SK-N-SH (cell line): ENCODE results near the gene KCTD17.

ENCODE experiments used
- CTCF ChIP-seq: fragments of 200-600 bp; sonication (generic); IDR thresholded peaks from 2 replicates; pipeline ENCODE4 v1.6.1; 2017; ENCODE audit warnings: antibody characterized with exemption, mild to moderate bottlenecking, moderate library complexity
- EP300 ChIP-seq, 2 experiments: IDR thresholded peaks; 2 replicates each; pipeline versions ENCODE4 v1.4.0 to v1.6.1; 2012; ENCODE audit warnings: borderline replicate concordance in 1 of 2, low read depth in 1 of 2, low read length in 1 of 2
- EZH2phosphoT487 ChIP-seq: fragments of 200-600 bp; sonication (generic); IDR thresholded peaks from 2 replicates; pipeline ENCODE4 v1.6.1; 2017; ENCODE audit warnings: low read depth, mixed run types, mild to moderate bottlenecking, antibody characterized with exemption, moderate library complexity, borderline replicate concordance
- FOSL2 ChIP-seq: IDR thresholded peaks from 2 replicates; pipeline ENCODE4 v1.4.0; 2012; ENCODE audit warnings: low read depth, mild to moderate bottlenecking, moderate library complexity, borderline replicate concordance
- GABPA ChIP-seq: IDR thresholded peaks from 2 replicates; pipeline ENCODE4 v1.4.0; 2012; ENCODE audit warnings: low read depth, mild to moderate bottlenecking
- MAX ChIP-seq: IDR thresholded peaks from 2 replicates; pipeline ENCODE4 v1.4.0; 2012; ENCODE audit warnings: low read depth
- NRF1 ChIP-seq: IDR thresholded peaks from 2 replicates; pipeline ENCODE4 v1.6.1; 2012; ENCODE audit warnings: low read depth, mild to moderate bottlenecking, low read length
- POLR2AphosphoS5 ChIP-seq: IDR thresholded peaks from 2 replicates; pipeline ENCODE4 v1.6.1; 2012; ENCODE audit warnings: low read depth, low read length
- RFX5 ChIP-seq: IDR thresholded peaks from 2 replicates; pipeline ENCODE4 v1.6.1; 2012; ENCODE audit warnings: mild to moderate bottlenecking, improper control_type of control experiment, low read length
- SIN3A ChIP-seq: IDR thresholded peaks from 2 replicates; pipeline ENCODE4 v1.6.1; 2012; ENCODE audit warnings: low read depth, mild to moderate bottlenecking, low read length, moderate library complexity, borderline replicate concordance
- TAF1 ChIP-seq: IDR thresholded peaks from 2 replicates; pipeline ENCODE4 v1.6.1; 2012; ENCODE audit warnings: low read depth, mild to moderate bottlenecking, low read length, moderate library complexity, borderline replicate concordance
- TCF12 ChIP-seq: IDR thresholded peaks from 2 replicates; pipeline ENCODE4 v1.4.0; 2012
- USF1 ChIP-seq: IDR thresholded peaks from 2 replicates; pipeline ENCODE4 v1.4.0; 2012; ENCODE audit warnings: low read depth, borderline replicate concordance
- USF2 ChIP-seq: fragments of 150-350 bp; IDR thresholded peaks from 2 replicates; pipeline ENCODE4 v1.6.1; 2017; ENCODE audit warnings: antibody characterized with exemption, low read length, low read depth, borderline replicate concordance

GRCh38 chr22:37088108-37088605, 36.6 kb downstream of the KCTD17 start:
- TF ChIP-seq USF1 (no peak), CTCF (no peak), MAX (no peak), EZH2phosphoT487 (no peak), TAF1 (no peak), NRF1 (no peak), TCF12 (no peak), POLR2AphosphoS5 (no peak), SIN3A (no peak), USF2 (no peak), RFX5 (no peak), EP300 (IDR thresholded peaks at IDR 0.05; ENCODE audit: borderline replicate concordance in 1 of 2, low read depth in 1 of 2, low read length in 1 of 2) (no peak), FOSL2 (no peak), GABPA (no peak)
